OCI-LY3 (cell line): ENCODE results near the gene OR1S1.

Source experiments
- H2AFZ ChIP-seq: fragments of 200-600, 300-600 bp; shearing (Covaris generic); 2 replicates; pipeline ENCODE4 v1.6.0; 2014; ENCODE audit warnings: antibody characterized with exemption, low read depth, low read length
- H3K27ac ChIP-seq: fragments of 200-600, 300-600 bp; sonication (generic); 2 replicates; pipeline ENCODE4 v1.5.1; 2014; ENCODE audit warnings: mild to moderate bottlenecking, low read length, moderate library complexity, mixed read lengths
- H3K27me3 ChIP-seq: fragments of 200-600, 300-600 bp; sonication (generic); 2 replicates; pipeline ENCODE4 v1.6.1; 2014; ENCODE audit warnings: low read depth, low read length, mixed read lengths
- H3K36me3 ChIP-seq: fragments of 200-600, 300-600 bp; sonication (generic); replicated peaks from 2 replicates; pipeline ENCODE3; 2014; ENCODE audit warnings: low read depth, low read length, mixed read lengths
- H3K4me1 ChIP-seq: fragments of 300-600, 200-600 bp; sonication (generic); 2 replicates; pipeline ENCODE4 v1.6.1; 2014; ENCODE audit warnings: low read length, mixed read lengths
- H3K4me2 ChIP-seq: fragments of 200-600, 300-600 bp; sonication (generic); 2 replicates; pipeline ENCODE4 v1.6.1; 2014; ENCODE audit warnings: low read length, mixed read lengths
- H3K4me3 ChIP-seq: fragments of 300-600, 200-600 bp; sonication (generic); 2 replicates; pipeline ENCODE4 v1.5.1; 2014; ENCODE audit warnings: antibody characterized with exemption, mild to moderate bottlenecking, low read length, moderate library complexity
- H3K79me2 ChIP-seq: fragments of 300-600, 200-600 bp; shearing (Covaris generic); 2 replicates; pipeline ENCODE4 v1.6.1; 2014; ENCODE audit warnings: mild to moderate bottlenecking, low read length, mixed read lengths
- H3K9ac ChIP-seq: fragments of 300-600, 200-600 bp; shearing (Covaris generic); 2 replicates; pipeline ENCODE4 v1.6.0; 2014; ENCODE audit warnings: mild to moderate bottlenecking, low read length, moderate library complexity
- H3K9me3 ChIP-seq: fragments of 200-600, 300-600 bp; shearing (Covaris generic); 2 replicates; pipeline ENCODE4 v1.6.1; 2014; ENCODE audit warnings: low read length, mixed read lengths; ENCODE audit not compliant: insufficient read depth
- H4K20me1 ChIP-seq: fragments of 200-600, 300-600 bp; sonication (generic); 2 replicates; pipeline ENCODE4 v1.6.1; 2016; ENCODE audit warnings: low read length, mixed read lengths; ENCODE audit not compliant: insufficient read depth
- CTCF ChIP-seq: fragments of 200-600, 300-600 bp; sonication (generic); IDR thresholded peaks from 2 replicates; pipeline ENCODE4 v1.5.1; 2014; ENCODE audit warnings: antibody characterized with exemption, low read length, low read depth
- EZH2phosphoT487 ChIP-seq: fragments of 200-600 bp; shearing (Covaris generic); IDR thresholded peaks from 2 replicates; pipeline ENCODE4 v1.6.1; 2018; ENCODE audit warnings: antibody characterized with exemption, mixed run types, low read depth

Gene OR1S1

GRCh38 chr11:58177409-58178054 lies 35.0 kb upstream of the OR1S1 start:
- no peaks in the 10 kb centered on the region for H3K36me3 ChIP-seq
- no peaks in the 10 kb centered on the region for H3K79me2 ChIP-seq
- TF ChIP-seq CTCF: no peak
- TF ChIP-seq EZH2phosphoT487: no peak
- no peak overlapping the region for H3K4me2 ChIP-seq
- H3K9me3 ChIP-seq: no peaks in the 10 kb centered on the region
- no peak overlapping the region for H3K27ac ChIP-seq
- no peak overlapping the region for H2AFZ ChIP-seq
- H3K4me3 ChIP-seq: no peak overlapping the region
- H3K9ac ChIP-seq: no peak overlapping the region
- H3K27me3 ChIP-seq: peaks cover 12% of the 10 kb centered on the region; the same call in 1 of the 2 replicates
- no peaks in the 10 kb centered on the region for H4K20me1 ChIP-seq
- no peaks in the 10 kb centered on the region for H3K4me1 ChIP-seq

GRCh38 chr11:58178444-58178843 lies 34.1 kb upstream of the OR1S1 start:
- Histone ChIP-seq H3K9ac (no peak overlapping the region), H3K36me3 (no peaks in the 10 kb centered on the region), H3K79me2 (no peaks in the 10 kb centered on the region), H3K27ac (no peak overlapping the region), H4K20me1 (no peaks in the 10 kb centered on the region), H3K4me1 (no peaks in the 10 kb centered on the region), H3K4me3 (no peak overlapping the region), H3K9me3 (no peaks in the 10 kb centered on the region), H2AFZ (no peak overlapping the region), H3K27me3 (peaks cover 12% of the 10 kb centered on the region; the same call in 1 of the 2 replicates), H3K4me2 (no peak overlapping the region)
- TF ChIP-seq CTCF (no peak), EZH2phosphoT487 (no peak)

DNA sequence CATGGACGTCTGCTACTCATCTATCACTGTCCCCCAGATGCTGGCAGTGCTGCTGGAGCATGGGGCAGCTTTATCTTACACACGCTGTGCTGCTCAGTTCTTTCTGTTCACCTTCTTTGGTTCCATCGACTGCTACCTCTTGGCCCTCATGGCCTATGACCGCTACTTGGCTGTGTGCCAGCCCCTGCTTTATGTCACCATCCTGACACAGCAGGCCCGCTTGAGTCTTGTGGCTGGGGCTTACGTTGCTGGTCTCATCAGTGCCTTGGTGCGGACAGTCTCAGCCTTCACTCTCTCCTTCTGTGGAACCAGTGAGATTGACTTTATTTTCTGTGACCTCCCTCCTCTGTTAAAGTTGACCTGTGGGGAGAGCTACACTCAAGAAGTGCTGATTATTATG lies 32.9 kb upstream of the OR1S1 start:
- TF ChIP-seq CTCF (no peak), EZH2phosphoT487 (no peak)
- Histone ChIP-seq H4K20me1 (no peaks in the 10 kb centered on the region), H3K4me1 (no peaks in the 10 kb centered on the region), H3K4me3 (no peak overlapping the region), H3K27me3 (peaks cover 12% of the 10 kb centered on the region), H3K9ac (no peak overlapping the region), H3K79me2 (no peaks in the 10 kb centered on the region), H3K36me3 (no peaks in the 10 kb centered on the region), H3K9me3 (no peaks in the 10 kb centered on the region), H3K27ac (no peak overlapping the region), H2AFZ (no peak overlapping the region), H3K4me2 (no peak overlapping the region)

- H2AFZ ChIP-seq: no peak overlapping the region
- no peaks in the 10 kb centered on the region for H4K20me1 ChIP-seq
- H3K4me1 ChIP-seq: no peaks in the 10 kb centered on the region
- H3K27ac ChIP-seq: no peak overlapping the region
- H3K9ac ChIP-seq: no peak overlapping the region
- no peaks in the 10 kb centered on the region for H3K36me3 ChIP-seq
- H3K27me3 ChIP-seq: no peaks in the 10 kb centered on the region; the same call in 1 of the 2 replicates
- H3K4me3 ChIP-seq: no peak overlapping the region
- H3K9me3 ChIP-seq: no peaks in the 10 kb centered on the region
- TF ChIP-seq EZH2phosphoT487 (no peak), CTCF (no peak)
- no peak overlapping the region for H3K4me2 ChIP-seq
- H3K79me2 ChIP-seq: no peaks in the 10 kb centered on the region
These were observed 25.6 kb upstream of the OR1S1 start for GRCh38 chr11:58186938-58187337.
